ENCODE results near the gene WNK4. TPM values are rescaled to one million over a fixed set of nuclear protein-coding genes. Genes with fewer than 3 reads are reported as not detected.

Gene WNK4
- total RNA-seq, 4 donors from 2014 or later, result 0.50 to 3.9 (median 1.4) TPM

DNA sequence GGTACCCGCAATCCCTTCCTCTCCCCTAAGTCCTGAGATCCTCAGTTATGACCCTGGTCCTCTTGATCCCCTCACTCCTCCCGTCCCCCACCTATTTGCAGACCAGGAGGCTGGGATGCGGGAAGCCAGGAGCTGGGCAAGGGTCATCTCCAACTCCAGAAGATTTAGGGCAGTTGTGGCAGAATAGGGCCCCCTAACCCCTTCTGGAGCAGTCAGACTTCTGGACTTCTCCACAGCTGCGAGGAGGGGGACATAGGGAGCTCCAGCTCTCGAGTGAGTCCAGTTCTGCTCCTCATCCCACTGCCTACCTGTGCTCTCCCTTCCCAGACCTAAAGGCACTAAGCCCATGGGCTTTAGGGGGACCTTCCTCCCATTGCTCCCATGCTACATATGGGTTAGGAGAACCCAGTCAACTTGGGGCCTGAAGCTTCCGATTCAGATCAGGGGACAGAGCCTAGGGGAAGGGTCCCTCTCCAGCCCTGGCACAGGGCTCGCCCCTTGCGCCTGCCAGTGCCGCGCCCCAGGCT, 1.3 kb downstream of the WNK4 start:
- ATAC-seq (ENCODE audit: low FRiP score) (no peak), DNase-seq (ENCODE audit: low spot score) (no peak)
- TF ChIP-seq CTCF (IDR thresholded peaks at IDR 0.05), result no peak

DNA sequence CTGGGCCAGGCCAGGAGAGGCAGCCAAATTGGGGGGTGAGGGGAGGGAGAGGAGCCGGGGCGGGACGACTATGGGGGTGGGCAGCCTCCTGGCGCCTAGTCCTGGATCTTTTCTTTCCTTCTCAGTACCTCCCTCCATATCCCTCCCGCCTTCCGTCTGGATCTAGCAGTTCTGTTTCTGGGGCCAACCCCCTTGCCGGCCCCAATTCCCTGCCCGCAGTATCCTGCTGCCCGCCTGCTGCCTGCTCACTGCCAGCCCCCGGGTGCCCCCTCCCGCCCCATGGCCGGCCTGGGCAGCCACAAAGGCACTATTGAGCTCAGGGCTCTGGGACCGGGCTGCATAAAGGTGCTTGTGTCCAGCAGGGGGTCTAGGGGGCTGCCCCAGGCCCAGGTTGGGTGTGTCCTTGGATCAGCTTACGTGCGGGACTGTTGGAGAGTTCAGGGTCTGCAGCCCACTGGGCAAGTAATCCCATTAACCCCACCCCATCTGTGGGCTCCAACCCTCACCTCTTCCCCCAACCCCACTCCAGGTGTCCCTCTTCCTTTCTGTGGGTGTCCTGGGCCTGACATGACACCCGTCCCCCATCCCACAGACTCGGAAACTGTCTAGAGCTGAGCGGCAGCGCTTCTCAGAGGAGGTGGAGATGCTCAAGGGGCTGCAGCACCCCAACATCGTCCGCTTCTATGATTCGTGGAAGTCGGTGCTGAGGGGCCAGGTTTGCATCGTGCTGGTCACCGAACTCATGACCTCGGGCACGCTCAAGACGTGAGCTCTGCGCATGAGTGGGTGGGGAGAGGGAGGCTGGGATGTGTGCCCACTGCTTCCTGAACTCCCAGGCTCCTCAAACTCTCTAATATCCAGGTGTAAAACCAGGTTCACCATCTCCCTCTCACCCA, 2.0 kb downstream of the WNK4 start:
- no peak for TF ChIP-seq CTCF (IDR thresholded peaks at IDR 0.05)
- DNase-seq (ENCODE audit: low spot score) (no peak), ATAC-seq (ENCODE audit: low FRiP score) (no peak)

GRCh38 chr17:42783062-42783790, 2.8 kb downstream of the WNK4 start:
- no peak for TF ChIP-seq CTCF (IDR thresholded peaks at IDR 0.05)
- no peak for DNase-seq (ENCODE audit: low spot score)
- peak; percentile 28 for ATAC-seq (ENCODE audit: low FRiP score)

- ATAC-seq (ENCODE audit: low FRiP score) (no peak), DNase-seq (ENCODE audit: low spot score) (no peak)
- TF ChIP-seq CTCF (IDR thresholded peaks at IDR 0.05), result no peak
Measured at GRCh38 chr17:42783791-42784138, 3.4 kb downstream of the WNK4 start.

- ATAC-seq (ENCODE audit: low FRiP score) (no peak), DNase-seq (ENCODE audit: low spot score) (no peak)
- TF ChIP-seq CTCF (IDR thresholded peaks at IDR 0.05), result no peak
Measured at GRCh38 chr17:42784409-42784808, 4.0 kb downstream of the WNK4 start.

DNA sequence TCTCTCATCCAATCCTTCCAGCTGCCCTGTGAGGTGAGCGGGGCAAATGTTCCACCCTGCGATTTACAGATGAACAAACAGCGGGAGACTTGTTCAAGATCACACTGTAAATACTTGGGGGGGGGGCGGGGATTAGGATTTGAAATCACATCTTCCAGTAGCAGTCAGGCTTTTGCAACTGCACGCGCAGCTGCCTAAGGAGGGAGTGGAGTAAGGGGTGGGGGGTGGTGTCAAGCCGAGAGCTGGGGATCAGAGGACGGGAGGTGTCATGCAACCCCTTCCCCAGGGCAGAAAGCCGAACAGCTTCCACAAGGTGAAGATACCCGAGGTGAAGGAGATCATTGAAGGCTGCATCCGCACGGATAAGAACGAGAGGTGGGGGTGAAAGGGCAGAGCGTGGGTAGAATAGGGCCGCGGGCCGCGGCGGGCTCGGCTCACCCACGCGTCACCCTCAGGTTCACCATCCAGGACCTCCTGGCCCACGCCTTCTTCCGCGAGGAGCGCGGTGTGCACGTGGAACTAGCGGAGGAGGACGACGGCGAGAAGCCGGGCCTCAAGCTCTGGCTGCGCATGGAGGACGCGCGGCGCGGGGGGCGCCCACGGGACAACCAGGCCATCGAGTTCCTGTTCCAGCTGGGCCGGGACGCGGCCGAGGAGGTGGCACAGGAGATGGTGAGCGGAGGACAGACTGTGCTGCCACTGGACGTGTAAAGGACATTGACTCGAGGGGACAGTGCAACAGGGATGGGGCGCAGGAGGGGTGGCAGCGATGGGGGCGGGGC, 4.6 kb downstream of the WNK4 start:
- ATAC-seq (ENCODE audit: low FRiP score) (no peak), DNase-seq (ENCODE audit: low spot score) (no peak)
- TF ChIP-seq CTCF (IDR thresholded peaks at IDR 0.05), result no peak
